CD14-positive monocyte (primary cell): ENCODE results near the gene SAMSN1. TPM values are rescaled to one million over a fixed set of nuclear protein-coding genes. Genes with fewer than 3 reads are reported as not detected.

Source experiments
- DNase-seq, 3 donors: peaks; one replicate each; pipeline ENCODE4 v3.0.0-alpha.2; 2011 to 2022
- H2AFZ ChIP-seq: 2 replicates; pipeline ENCODE4 v1.6.0; 2012; ENCODE audit warnings: mild to moderate bottlenecking, low read depth, low read length, inconsistent platforms; ENCODE audit not compliant: insufficient read depth, poor library complexity, severe bottlenecking
- H3K27ac ChIP-seq, 2 donors: 1 replicate in 1 of 2; 2 replicates in 1 of 2; pipeline ENCODE4 v1.5.1; 2012 to 2013; ENCODE audit warnings: low read length in 2 of 2, control low read depth in 1 of 2, inconsistent platforms in 1 of 2, low read depth in 1 of 2, mild to moderate bottlenecking in 1 of 2
- H3K27me3 ChIP-seq, 2 donors: one replicate each; pipeline versions ENCODE4 v1.6.0 to v1.6.1; 2011 to 2013; ENCODE audit warnings: low read length in 2 of 2; ENCODE audit not compliant: control insufficient read depth in 2 of 2, insufficient read depth in 2 of 2
- H3K36me3 ChIP-seq, 2 donors: replicated peaks in 1 of 2; 1 replicate in 1 of 2; 2 replicates in 1 of 2; pipeline versions ENCODE4 v1.5.1 to v1.6.1; 2012 to 2013; ENCODE audit warnings: low read length in 2 of 2, control low read depth in 1 of 2, inconsistent platforms in 1 of 2, mild to moderate bottlenecking in 1 of 2; ENCODE audit not compliant: insufficient read depth in 2 of 2, control insufficient read depth in 1 of 2
- H3K4me1 ChIP-seq, 2 donors: 1 replicate in 1 of 2; 2 replicates in 1 of 2; pipeline versions ENCODE4 v1.5.1 to v1.6.1; 2012 to 2013; ENCODE audit warnings: low read length in 2 of 2, control low read depth in 1 of 2, inconsistent platforms in 1 of 2, mild to moderate bottlenecking in 1 of 2, moderate library complexity in 1 of 2; ENCODE audit not compliant: insufficient read depth in 2 of 2, control insufficient read depth in 1 of 2
- H3K4me2 ChIP-seq: replicated peaks from 2 replicates; pipeline ENCODE3; 2012; ENCODE audit warnings: low read length, moderate library complexity, mild to moderate bottlenecking; ENCODE audit not compliant: poor library complexity, severe bottlenecking; ENCODE audit errors: extremely low read depth
- H3K4me3 ChIP-seq, 3 experiments: fragments of 200-600 bp in 1 of 3; sonication (generic) in 1 of 3; replicated peaks in 1 of 3; 1 replicate in 2 of 3; 2 replicates in 1 of 3; pipeline ENCODE4 v1.5.1; 2011 to 2013; ENCODE audit warnings: low read length in 3 of 3, mild to moderate bottlenecking in 3 of 3, control low read depth in 2 of 3, low read depth in 2 of 3, inconsistent platforms in 1 of 3, moderate library complexity in 1 of 3
- H3K79me2 ChIP-seq: 2 replicates; pipeline ENCODE4 v1.6.0; 2012; ENCODE audit warnings: mild to moderate bottlenecking, control low read depth, inconsistent platforms, low read length, moderate library complexity; ENCODE audit not compliant: insufficient read depth
- H3K9ac ChIP-seq: 2 replicates; pipeline ENCODE4 v1.6.0; 2017; ENCODE audit warnings: low read length, mild to moderate bottlenecking; ENCODE audit not compliant: insufficient read depth, poor library complexity, severe bottlenecking
- H3K9me3 ChIP-seq, 2 donors: replicated peaks in 1 of 2; 1 replicate in 1 of 2; 2 replicates in 1 of 2; pipeline versions ENCODE4 v1.5.1 to v1.6.1; 2012 to 2013; ENCODE audit warnings: low read length in 2 of 2, control low read depth in 1 of 2; ENCODE audit not compliant: control insufficient read depth in 1 of 2, insufficient read depth in 1 of 2
- H4K20me1 ChIP-seq: 2 replicates; pipeline ENCODE4 v1.6.0; 2012; ENCODE audit warnings: mild to moderate bottlenecking, low read length, control low read depth, moderate library complexity; ENCODE audit not compliant: insufficient read depth
- H3K27ac Mint-ChIP-seq, 7 donors: one replicate each; pipeline ENCODE4 v1.8.0; 2020; ENCODE audit warnings: mild to moderate bottlenecking in 7 of 7, mixed read lengths in 7 of 7, moderate library complexity in 6 of 7, inconsistent platforms in 2 of 7
- H3K27me3 Mint-ChIP-seq, 3 donors: one replicate each; pipeline ENCODE4 v1.8.0; 2021 to 2022; ENCODE audit warnings: low read depth in 3 of 3, mild to moderate bottlenecking in 3 of 3, mixed read lengths in 3 of 3, moderate library complexity in 3 of 3, inconsistent platforms in 1 of 3
- H3K36me3 Mint-ChIP-seq, 2 donors: one replicate each; pipeline ENCODE4 v1.8.0; 2020; ENCODE audit warnings: mixed read lengths in 2 of 2, inconsistent platforms in 1 of 2, mild to moderate bottlenecking in 1 of 2
- H3K4me1 Mint-ChIP-seq: one replicate; pipeline ENCODE4 v1.8.0; 2020; ENCODE audit warnings: mild to moderate bottlenecking, mixed read lengths
- H3K4me3 Mint-ChIP-seq, 2 donors: one replicate each; pipeline ENCODE4 v1.8.0; 2020; ENCODE audit warnings: mild to moderate bottlenecking in 2 of 2, mixed read lengths in 2 of 2, moderate library complexity in 1 of 2
- H3K9me3 Mint-ChIP-seq, 7 donors: one replicate each; pipeline ENCODE4 v1.8.0; 2020 to 2022; ENCODE audit warnings: mixed read lengths in 7 of 7, mild to moderate bottlenecking in 6 of 7, moderate library complexity in 6 of 7, inconsistent platforms in 2 of 7
- CTCF ChIP-seq: fragments of 200-600 bp; IDR thresholded peaks from one replicate; pipeline ENCODE4 v1.8.0; 2022; ENCODE audit warnings: antibody characterized with exemption, mild to moderate bottlenecking
- WGBS: methylation state at CpG from one replicate; pipeline ENCODE4 v1.1.5; 2013; ENCODE audit warnings: missing lambda C conversion rate; ENCODE audit not compliant: insufficient coverage; 5-methylcytosine and 5-hydroxymethylcytosine counted together
- intact Hi-C, 2 donors: fragments of 100-400 bp; cut with micrococcal nuclease; formaldehyde crosslinking; loops; one replicate each; pipeline versions ENCODE4 v1.15.0 to v1.15.1; 2023
- polyA plus RNA-seq, 3 donors: library from polyadenylated mRNA; depleted of rRNA in 1 of 3; unstranded in 2 of 3; stranded (reverse) in 1 of 3; fragments of 300-500 nt in 2 of 3; fragments of >200 nt in 1 of 3; fragmentation: Illumina TruSeq in 2 of 3; gene quantifications; 1 replicate in 2 of 3; 2 replicates in 1 of 3; pipeline ENCODE4 v1.2.3, GENCODE V29; 2012 to 2021

SAMSN1 gene
- polyA plus RNA-seq, 3 donors: 20.9 to 38.6 (median 31.0) TPM

DNA sequence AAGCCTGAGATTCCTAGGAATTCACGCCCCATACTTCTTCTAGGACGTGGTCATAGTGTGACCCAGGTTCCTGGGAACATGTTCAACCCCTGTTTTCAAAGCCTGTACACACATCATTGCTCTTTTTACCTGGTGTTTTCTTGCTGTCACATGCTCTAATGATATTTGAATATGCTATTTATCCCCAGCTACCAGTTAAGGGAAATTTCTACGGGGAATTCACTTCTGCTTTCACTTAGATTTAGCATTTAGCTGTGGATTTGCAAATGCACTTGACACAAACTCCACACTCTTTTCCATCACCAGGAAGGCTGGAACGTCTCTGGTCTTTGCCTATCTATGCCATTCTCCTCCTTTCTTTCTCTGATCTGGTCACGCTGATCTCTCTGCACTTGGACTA is 11.3 kb upstream of the SAMSN1 start:
- Histone ChIP-seq H3K36me3 (no peaks in the 10 kb centered on the region), H3K9ac (no peak overlapping the region), H4K20me1 (no peaks in the 10 kb centered on the region), H3K27ac (no peak overlapping the region), H3K27me3 (no peaks in the 10 kb centered on the region), H3K9me3 (peaks cover 4 to 10% of the 10 kb centered on the region in 2 donors), H3K79me2 (no peaks in the 10 kb centered on the region), H2AFZ (no peak overlapping the region), H3K4me3 (no peak overlapping the region), H3K4me2 (no peak overlapping the region), H3K4me1 (peaks cover 16 to 20% of the 10 kb centered on the region in 2 donors)
- intact Hi-C loops: no loop called here
- no peak for TF ChIP-seq CTCF
- Mint-ChIP-seq H3K27ac (peak overlapping the region in 2 of 7 donors; percentile 14 to 87), H3K9me3 (peaks cover 7 to 14% (median 10%) of the 10 kb centered on the region in 7 donors), H3K27me3 (peaks cover 0 to 4% (median 0%) of the 10 kb centered on the region in 3 donors), H3K4me3 (no peak overlapping the region), H3K36me3 (peaks cover 1 to 7% of the 10 kb centered on the region in 2 donors), H3K4me1 (peaks cover 33% of the 10 kb centered on the region)
- peak in 1 of 3 donors; percentile 26 for DNase-seq
- WGBS: 69% methylated on average over 5 of the region's 5 CpGs

- Mint-ChIP-seq H3K4me1 (peaks cover 44% of the 10 kb centered on the region), H3K27me3 (no peaks in the 10 kb centered on the region), H3K27ac (peak overlapping the region in 1 of 7 donors; percentile 68), H3K4me3 (no peak overlapping the region), H3K36me3 (no peaks in the 10 kb centered on the region), H3K9me3 (no peaks in the 10 kb centered on the region)
- H3K36me3 ChIP-seq: no peaks in the 10 kb centered on the region
- no peak overlapping the region for H3K27ac ChIP-seq
- no peak overlapping the region for H2AFZ ChIP-seq
- DNase-seq: peak in 1 of 3 donors; percentile 21
- no peaks in the 10 kb centered on the region for H4K20me1 ChIP-seq
- intact Hi-C loops: no loop called here
- H3K27me3 ChIP-seq: no peaks in the 10 kb centered on the region
- WGBS: no CpG with 5 or more reads among the region's 1 CpG
- H3K9ac ChIP-seq: no peak overlapping the region
- no peaks in the 10 kb centered on the region for H3K9me3 ChIP-seq
- peaks cover 28 to 33% of the 10 kb centered on the region in 2 donors for H3K4me1 ChIP-seq
- H3K79me2 ChIP-seq: no peaks in the 10 kb centered on the region
- no peak for TF ChIP-seq CTCF
- H3K4me3 ChIP-seq: no peak overlapping the region
- H3K4me2 ChIP-seq: no peak overlapping the region
These were observed 8.8 kb upstream of the SAMSN1 start for GRCh38 chr21:14554948-14555347.
